ENCODE data around the gene TACC2. TPM values are rescaled to one million over a fixed set of nuclear protein-coding genes. Genes with fewer than 3 reads are reported as not detected.

The TACC2 gene
- total RNA-seq, 2 experiments from 2014 or later: not detected

- Histone ChIP-seq H3K4me2 (ENCODE audit: low read length) (no peak overlapping the region), H3K4me3 (ENCODE audit: low read depth, low read length, poor library complexity, severe bottlenecking) (no peak overlapping the region), H3K9me2 (ENCODE audit: insufficient read depth, low read length) (no peaks in the 10 kb centered on the region), H3K4me1 (ENCODE audit: insufficient read depth, low read length, poor library complexity, severe bottlenecking) (no peaks in the 10 kb centered on the region), H3K9me3 (ENCODE audit: low read length) (no peaks in the 10 kb centered on the region), H3K79me2 (ENCODE audit: insufficient read depth, low read depth, low read length) (no peaks in the 10 kb centered on the region), H2AFZ (ENCODE audit: low read length) (no peak overlapping the region), H3K36me3 (ENCODE audit: insufficient read depth, low read length) (no peaks in the 10 kb centered on the region), H3K27ac (ENCODE audit: low read depth, low read length, poor library complexity, severe bottlenecking) (no peak overlapping the region), H4K20me1 (ENCODE audit: insufficient read depth, low read length) (no peaks in the 10 kb centered on the region)
- intact Hi-C loops (cut with micrococcal nuclease; ENCODE audit: unreplicated experiment): no loop called here
- CTCF ChIA-PET (ENCODE audit: unreplicated experiment): no interaction called here
- BruUV-seq (replicated peaks): no TSS peak
- POLR2A ChIA-PET: no interaction called here
- TF ChIP-seq, protein P1, sequence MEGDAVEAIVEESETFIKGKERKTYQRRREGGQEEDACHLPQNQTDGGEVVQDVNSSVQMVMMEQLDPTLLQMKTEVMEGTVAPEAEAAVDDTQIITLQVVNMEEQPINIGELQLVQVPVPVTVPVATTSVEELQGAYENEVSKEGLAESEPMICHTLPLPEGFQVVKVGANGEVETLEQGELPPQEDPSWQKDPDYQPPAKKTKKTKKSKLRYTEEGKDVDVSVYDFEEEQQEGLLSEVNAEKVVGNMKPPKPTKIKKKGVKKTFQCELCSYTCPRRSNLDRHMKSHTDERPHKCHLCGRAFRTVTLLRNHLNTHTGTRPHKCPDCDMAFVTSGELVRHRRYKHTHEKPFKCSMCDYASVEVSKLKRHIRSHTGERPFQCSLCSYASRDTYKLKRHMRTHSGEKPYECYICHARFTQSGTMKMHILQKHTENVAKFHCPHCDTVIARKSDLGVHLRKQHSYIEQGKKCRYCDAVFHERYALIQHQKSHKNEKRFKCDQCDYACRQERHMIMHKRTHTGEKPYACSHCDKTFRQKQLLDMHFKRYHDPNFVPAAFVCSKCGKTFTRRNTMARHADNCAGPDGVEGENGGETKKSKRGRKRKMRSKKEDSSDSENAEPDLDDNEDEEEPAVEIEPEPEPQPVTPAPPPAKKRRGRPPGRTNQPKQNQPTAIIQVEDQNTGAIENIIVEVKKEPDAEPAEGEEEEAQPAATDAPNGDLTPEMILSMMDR (conservative IDR thresholded peaks at IDR 0.05; ENCODE audit: low read length): no peak
- no peak for TF ChIP-seq EZH2phosphoT487 (IDR thresholded peaks at IDR 0.05; ENCODE audit: borderline replicate concordance, low read depth, low read length)
- no peak for DNase-seq (ENCODE audit: low spot score)
These were observed 144.1 kb downstream of the TACC2 start for GRCh38 chr10:122132882-122133565.

DNA sequence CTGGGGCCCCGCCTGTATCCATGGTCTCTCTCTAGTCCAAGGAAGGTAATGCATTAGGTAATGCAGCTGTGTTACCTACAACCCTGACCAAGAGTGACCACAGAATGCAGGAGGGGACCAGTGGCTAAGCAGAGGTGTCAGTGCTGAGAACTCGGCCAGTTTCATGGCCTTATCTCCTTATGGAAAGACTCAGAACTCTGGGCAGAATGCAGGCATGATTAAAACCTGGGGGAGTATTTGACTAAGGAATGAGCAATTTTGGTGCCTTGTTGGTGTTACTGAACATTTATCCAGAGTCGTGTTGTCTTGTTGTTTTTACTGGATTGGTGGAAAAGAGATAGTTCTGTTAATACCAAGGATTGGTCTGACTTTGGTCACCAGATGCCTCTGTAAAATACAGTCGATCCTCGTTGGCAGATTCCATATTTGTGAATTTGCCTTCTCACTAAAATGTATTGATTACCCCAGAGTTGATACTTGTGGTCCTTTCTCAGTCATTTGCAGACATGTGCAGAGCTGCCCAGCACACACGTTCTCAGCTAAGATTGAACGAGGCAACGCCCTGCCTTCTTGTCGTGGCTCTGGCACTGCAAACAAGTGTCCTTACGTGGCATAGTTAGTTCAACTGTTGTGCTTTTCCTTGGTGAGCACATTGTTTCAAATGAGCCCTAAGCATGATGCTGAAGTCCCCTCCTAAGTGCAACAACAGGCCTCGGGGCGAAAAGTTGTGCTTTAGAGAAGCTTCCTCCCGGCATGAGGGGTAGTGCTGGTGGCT, 146.5 kb downstream of the TACC2 start:
- ChIA-PET CTCF (ENCODE audit: unreplicated experiment) (no interaction called here), POLR2A (no interaction called here)
- DNase-seq (ENCODE audit: low spot score): no peak
- no peak overlapping the region for H3K4me2 ChIP-seq (ENCODE audit: low read length)
- intact Hi-C loops (cut with micrococcal nuclease; ENCODE audit: unreplicated experiment): no loop called here
- H3K36me3 ChIP-seq (ENCODE audit: insufficient read depth, low read length): no peaks in the 10 kb centered on the region
- no peaks in the 10 kb centered on the region for H4K20me1 ChIP-seq (ENCODE audit: insufficient read depth, low read length)
- no peaks in the 10 kb centered on the region for H3K9me3 ChIP-seq (ENCODE audit: low read length)
- H3K4me1 ChIP-seq (ENCODE audit: insufficient read depth, low read length, poor library complexity, severe bottlenecking): no peaks in the 10 kb centered on the region
- TF ChIP-seq, protein P1 (conservative IDR thresholded peaks at IDR 0.05; ENCODE audit: low read length): no peak
- no peak for TF ChIP-seq EZH2phosphoT487 (IDR thresholded peaks at IDR 0.05; ENCODE audit: borderline replicate concordance, low read depth, low read length)
- H2AFZ ChIP-seq (ENCODE audit: low read length): no peak overlapping the region
- no peak overlapping the region for H3K4me3 ChIP-seq (ENCODE audit: low read depth, low read length, poor library complexity, severe bottlenecking)
- no peak overlapping the region for H3K27ac ChIP-seq (ENCODE audit: low read depth, low read length, poor library complexity, severe bottlenecking)
- BruUV-seq (replicated peaks): no TSS peak
- H3K79me2 ChIP-seq (ENCODE audit: insufficient read depth, low read depth, low read length): no peaks in the 10 kb centered on the region
- H3K9me2 ChIP-seq (ENCODE audit: insufficient read depth, low read length): no peaks in the 10 kb centered on the region

All from OCI-LY7 (cell line).